Mucosa of rectum (tissue), 2 donors: Measurements from ENCODE around the gene CREBZF.
A peak's percentile ranks its signal among the peaks of the same experiment; 100 is the strongest.
"Not testable (repeated sequence)": the region's sequence is repeated elsewhere in the genome, so short reads cannot be mapped to it uniquely, and the experiment has no call there.

Experiments used
- H3K27ac ChIP-seq, 2 donors: one replicate each; pipeline ENCODE4 v1.7.0; 2013; ENCODE audit warnings: inconsistent platforms in 2 of 2, low read depth in 2 of 2, low read length in 2 of 2
- H3K27me3 ChIP-seq, 2 donors: one replicate each; pipeline ENCODE4 v1.7.0; 2013; ENCODE audit warnings: low read length in 2 of 2; ENCODE audit not compliant: control insufficient read depth in 2 of 2, insufficient read depth in 2 of 2
- H3K36me3 ChIP-seq, 2 donors: one replicate each; pipeline ENCODE4 v1.7.0; 2013; ENCODE audit warnings: low read length in 2 of 2; ENCODE audit not compliant: control insufficient read depth in 2 of 2, insufficient read depth in 2 of 2
- H3K4me1 ChIP-seq, 2 donors: one replicate each; pipeline ENCODE4 v1.7.0; 2013; ENCODE audit warnings: low read length in 2 of 2, mild to moderate bottlenecking in 1 of 2; ENCODE audit not compliant: control insufficient read depth in 2 of 2, insufficient read depth in 2 of 2
- H3K4me3 ChIP-seq, 2 donors: one replicate each; pipeline ENCODE4 v1.7.0; 2013; ENCODE audit warnings: low read length in 2 of 2
- H3K9ac ChIP-seq, 2 donors: one replicate each; pipeline ENCODE4 v1.7.0; 2013; ENCODE audit warnings: low read length in 2 of 2, low read depth in 1 of 2, mild to moderate bottlenecking in 1 of 2
- H3K9me3 ChIP-seq, 2 donors: one replicate each; pipeline ENCODE4 v1.7.0; 2013; ENCODE audit warnings: low read length in 2 of 2; ENCODE audit not compliant: control insufficient read depth in 2 of 2
- donor health status: healthy.
- donor health status: Normal muscosa, but diverticular disease.

CREBZF gene

DNA sequence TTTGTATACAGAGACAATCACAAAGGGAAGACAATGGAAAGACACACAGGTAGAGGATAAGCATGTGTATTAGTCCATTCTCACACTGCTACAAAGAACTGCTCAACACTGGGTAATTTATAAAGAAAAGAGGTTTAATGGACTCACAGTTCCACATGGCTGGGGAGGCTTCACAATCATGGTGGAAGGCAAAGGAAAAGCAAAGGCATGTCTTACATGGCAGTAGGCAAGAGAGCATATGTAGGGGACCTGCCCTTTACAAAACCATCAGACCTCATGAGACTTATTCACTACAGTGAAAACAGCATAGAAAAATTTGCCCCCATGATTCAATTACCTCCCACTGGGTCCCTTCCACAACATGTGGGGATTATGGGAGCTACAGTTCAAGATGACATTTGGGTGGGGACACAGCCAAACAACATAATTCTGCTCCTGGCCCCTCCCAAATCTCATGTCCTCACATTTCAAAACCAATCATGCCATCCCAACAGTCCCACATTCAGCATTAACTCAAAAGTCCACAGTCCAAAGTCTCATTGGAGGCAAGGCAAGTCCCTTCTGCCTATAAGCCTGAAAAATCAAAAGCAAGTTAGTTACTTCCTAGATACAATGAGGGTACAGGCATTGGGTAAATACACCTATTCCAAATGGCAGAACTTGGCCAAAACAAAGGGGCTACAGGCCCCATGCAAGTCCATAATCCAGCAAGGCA, 6.2 kb upstream of the CREBZF start:
- not testable (repeated sequence) for H3K36me3 ChIP-seq, H3K27ac ChIP-seq, H3K9me3 ChIP-seq, H3K9ac ChIP-seq, H3K4me1 ChIP-seq, H3K27me3 ChIP-seq, H3K4me3 ChIP-seq

- Histone ChIP-seq H3K4me3 (no peak overlapping the region), H3K27ac (no peak overlapping the region), H3K9me3 (no peaks in the 10 kb centered on the region), H3K36me3 (no peaks in the 10 kb centered on the region), H3K4me1 (peaks cover 4 to 11% of the 10 kb centered on the region in 2 donors), H3K27me3 (no peaks in the 10 kb centered on the region), H3K9ac (no peak overlapping the region)
Measured at GRCh38 chr11:85668157-85668556, 3.2 kb upstream of the CREBZF start.

- Histone ChIP-seq H3K36me3 (no peaks in the 10 kb centered on the region), H3K27ac (no peak overlapping the region), H3K9me3 (no peaks in the 10 kb centered on the region), H3K27me3 (no peaks in the 10 kb centered on the region), H3K4me1 (peaks cover 9 to 23% of the 10 kb centered on the region in 2 donors), H3K9ac (no peak overlapping the region), H3K4me3 (no peak overlapping the region)
Measured at GRCh38 chr11:85666687-85667086, 1.8 kb upstream of the CREBZF start.

DNA sequence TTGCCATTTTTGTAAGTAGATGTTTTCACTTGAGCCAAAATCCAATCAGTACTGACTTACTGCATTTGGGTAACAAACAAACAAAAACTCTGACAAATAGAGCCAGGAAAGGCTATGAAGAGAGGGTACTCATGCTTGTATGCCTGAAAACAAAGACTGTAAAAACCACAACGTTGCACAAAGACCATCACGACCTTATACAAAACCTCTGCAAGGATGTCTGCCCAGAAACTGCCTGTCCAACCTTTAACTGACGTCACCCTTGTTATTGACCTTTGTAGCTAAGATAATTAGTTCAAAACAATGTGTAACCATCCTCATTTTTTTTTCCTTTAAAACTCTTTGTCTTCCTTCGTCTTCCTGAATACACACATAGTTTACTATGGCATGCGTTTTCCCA, 804 bp upstream of the CREBZF start:
- H3K4me3 ChIP-seq: no peak overlapping the region
- H3K27me3 ChIP-seq: no peaks in the 10 kb centered on the region

GRCh38 chr11:85663753-85664614, 945 bp downstream of the CREBZF start:
- H3K27me3 ChIP-seq: no peaks in the 10 kb centered on the region
- H3K27ac ChIP-seq: peak overlapping the region; percentile 97 to 98
- peaks cover 14 to 27% of the 10 kb centered on the region in 2 donors for H3K4me1 ChIP-seq
- peaks cover 9 to 14% of the 10 kb centered on the region in 2 donors for H3K36me3 ChIP-seq
- peak overlapping the region; percentile 88 to 98 for H3K9ac ChIP-seq
- H3K9me3 ChIP-seq: no peaks in the 10 kb centered on the region
- peak overlapping the region; percentile 96 to 100 for H3K4me3 ChIP-seq

More for the DNA sequence above, 804 bp upstream of the CREBZF start:
- H3K9ac ChIP-seq: no peak overlapping the region
- H3K27ac ChIP-seq: no peak overlapping the region
- peaks cover 0 to 4% of the 10 kb centered on the region in 2 donors for H3K36me3 ChIP-seq
- H3K4me1 ChIP-seq: peaks cover 14 to 27% of the 10 kb centered on the region in 2 donors
- H3K9me3 ChIP-seq: no peaks in the 10 kb centered on the region

GRCh38 chr11:85663080-85663752, 1.7 kb downstream of the CREBZF start:
- peaks cover 14 to 27% of the 10 kb centered on the region in 2 donors for H3K4me1 ChIP-seq
- H3K27ac ChIP-seq: peak overlapping the region; percentile 97 to 98
- H3K9ac ChIP-seq: peak overlapping the region; percentile 88 to 98
- no peaks in the 10 kb centered on the region for H3K9me3 ChIP-seq
- H3K36me3 ChIP-seq: peaks cover 9 to 17% of the 10 kb centered on the region in 2 donors
- H3K27me3 ChIP-seq: no peaks in the 10 kb centered on the region
- peak overlapping the region; percentile 96 to 100 for H3K4me3 ChIP-seq

GRCh38 chr11:85661972-85662664, 2.8 kb downstream of the CREBZF start:
- Histone ChIP-seq H3K9ac (peak overlapping the region in 1 of 2 donors; percentile 34), H3K27me3 (no peaks in the 10 kb centered on the region), H3K27ac (no peak overlapping the region), H3K36me3 (peaks cover 12 to 25% of the 10 kb centered on the region in 2 donors), H3K4me3 (peak overlapping the region in 1 of 2 donors; percentile 96), H3K9me3 (no peaks in the 10 kb centered on the region), H3K4me1 (peaks cover 14 to 27% of the 10 kb centered on the region in 2 donors)

- no peak overlapping the region for H3K27ac ChIP-seq
- peaks cover 23 to 46% of the 10 kb centered on the region in 2 donors for H3K36me3 ChIP-seq
- H3K4me3 ChIP-seq: no peak overlapping the region
- H3K9me3 ChIP-seq: no peaks in the 10 kb centered on the region
- H3K9ac ChIP-seq: no peak overlapping the region
- H3K4me1 ChIP-seq: peaks cover 10 to 16% of the 10 kb centered on the region in 2 donors
- no peaks in the 10 kb centered on the region for H3K27me3 ChIP-seq
Measured at GRCh38 chr11:85658180-85658579, 6.7 kb downstream of the CREBZF start.

DNA sequence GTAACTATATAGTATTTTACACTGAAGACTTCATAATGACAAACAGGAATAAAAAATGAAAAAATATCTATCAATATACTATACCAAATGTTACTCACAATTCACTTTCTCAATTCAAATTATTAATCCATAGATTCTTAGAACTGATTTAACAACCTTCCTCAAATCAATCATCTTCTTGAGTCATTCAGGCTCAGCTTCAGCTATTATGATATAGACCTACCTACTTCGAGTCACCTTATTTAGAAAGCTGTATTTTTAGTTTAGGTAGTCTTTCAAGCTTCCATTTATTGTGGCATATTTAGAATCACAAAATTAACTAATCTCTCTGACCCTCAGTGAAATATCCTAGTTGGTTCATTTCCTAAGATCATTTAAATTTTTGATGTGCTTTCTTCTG, 8.2 kb downstream of the CREBZF start:
- H3K4me1 ChIP-seq: peaks cover 4 to 5% of the 10 kb centered on the region in 2 donors

More for the DNA sequence above, 8.2 kb downstream of the CREBZF start:
- Histone ChIP-seq H3K27me3 (no peaks in the 10 kb centered on the region), H3K27ac (no peak overlapping the region), H3K36me3 (peaks cover 23 to 46% of the 10 kb centered on the region in 2 donors), H3K9ac (no peak overlapping the region), H3K9me3 (no peaks in the 10 kb centered on the region), H3K4me3 (no peak overlapping the region)
